Right hindlimb (tissue), 1 donor: Measurements from ENCODE around the gene DEFB128.

ENCODE experiments used
- DNase-seq: peaks from one replicate; pipeline ENCODE4 v3.0.0-alpha.2; 2018

The DEFB128 gene

GRCh38 chr20:145877-146276 is 43.6 kb downstream of the DEFB128 start:
- DNase-seq, result no peak

DNA sequence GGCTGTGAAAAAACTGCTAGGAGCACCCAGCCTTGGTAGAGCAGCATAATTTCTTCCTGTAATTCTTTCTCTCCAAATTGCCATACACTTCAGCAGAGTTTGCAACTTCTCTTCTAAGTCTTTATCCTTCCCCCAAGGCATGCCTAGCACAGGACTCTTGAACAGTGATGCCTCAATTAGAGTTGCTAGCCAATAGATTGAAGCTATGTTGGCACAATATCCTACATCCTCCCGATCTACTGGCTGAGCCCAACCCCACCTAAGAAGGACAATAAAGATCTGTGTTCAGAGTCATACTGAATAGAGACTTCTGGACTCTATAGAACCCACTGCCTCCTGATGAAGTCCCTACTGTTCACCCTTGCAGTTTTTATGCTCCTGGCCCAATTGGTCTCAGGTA is 47.2 kb downstream of the DEFB128 start, which contains the start of gene DEFB126:
TSS of gene DEFB126 (plus strand) at position 301 of the 400 bp plus-strand sequence. CDS start at position 340, 39 bp downstream.
- no peak for DNase-seq
